NT2/D1 (cell line): ENCODE measurements around the gene MED9.

Experiments used
- SUZ12 ChIP-seq: IDR thresholded peaks from 2 replicates; pipeline ENCODE4 v1.6.1; 2011; ENCODE audit not compliant: insufficient read length, insufficient read depth; ENCODE audit errors: extremely low read depth
- YY1 ChIP-seq: IDR thresholded peaks from 2 replicates; pipeline ENCODE4 v1.6.1; 2011; ENCODE audit not compliant: insufficient read length, insufficient read depth

DNA sequence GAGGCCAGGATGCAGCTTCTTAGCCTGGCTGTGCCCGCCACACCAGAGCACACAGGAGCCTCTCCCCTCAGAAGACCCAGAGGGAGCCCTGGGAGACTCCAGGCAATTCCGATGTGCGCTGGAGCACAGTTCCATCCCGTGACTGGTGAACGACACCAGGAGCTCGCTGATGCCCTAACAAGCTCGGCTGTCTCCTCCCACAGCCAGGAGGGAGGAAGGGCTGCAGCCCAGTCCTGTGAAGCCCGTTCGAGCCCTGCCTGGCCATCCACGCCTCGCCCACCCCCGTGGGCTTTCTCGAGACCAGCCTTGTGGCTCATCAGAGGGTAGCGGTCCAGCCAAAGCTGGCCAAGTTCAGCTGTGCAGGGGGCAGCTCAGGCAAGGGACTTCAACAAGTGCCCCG, 41.2 kb downstream of the MED9 start:
- no peak for TF ChIP-seq YY1
- no peak for TF ChIP-seq SUZ12
